Smooth muscle cell of the pulmonary artery (primary cell): ENCODE data around the gene AGK. TPM values are rescaled to one million over a fixed set of nuclear protein-coding genes. Genes with fewer than 3 reads are reported as not detected.

Experiments used
- total RNA-seq: library from RNA; depleted of rRNA; stranded (reverse); fragments of >200 nt; gene quantifications from 2 replicates; pipeline ENCODE4 v1.2.3, GENCODE V29; 2014

Gene AGK
- 20.5 and 21.3 TPM in 2 replicates for total RNA-seq

GRCh38 chr7:141551094-141551781 lies at the start of gene AGK:
TSS of gene AGK (plus strand) at chr7:141551410. CDS start at chr7:141555467, 4,057 bp downstream.

GRCh38 chr7:141702047-141702567 lies 150.9 kb downstream of the AGK start, which contains the start of gene DENND11:
TSS of gene DENND11 (minus strand) at chr7:141702166. CDS start at chr7:141702153, 13 bp downstream.

Other genes starting within 250 kb of the AGK start
- 9.4 and 10.7 TPM in 2 replicates for gene DENND11, start 150.8 kb downstream of the AGK start, total RNA-seq
- not detected in 2 replicates for gene WEE2, start 156.9 kb downstream of the AGK start, total RNA-seq
- 77.1 and 90.1 TPM in 2 replicates for gene SSBP1, start 186.9 kb downstream of the AGK start, total RNA-seq
- gene TAS2R3, start 212.7 kb downstream of the AGK start, total RNA-seq, result 2.0 and 2.4 TPM in 2 replicates
- 1.5 and 1.9 TPM in 2 replicates for gene TAS2R4, start 225.3 kb downstream of the AGK start, total RNA-seq
- 1.6 and 2.1 TPM in 2 replicates for gene TAS2R5, start 238.8 kb downstream of the AGK start, total RNA-seq